ENCODE measurements around the gene SLC6A6.

Gene SLC6A6

DNA sequence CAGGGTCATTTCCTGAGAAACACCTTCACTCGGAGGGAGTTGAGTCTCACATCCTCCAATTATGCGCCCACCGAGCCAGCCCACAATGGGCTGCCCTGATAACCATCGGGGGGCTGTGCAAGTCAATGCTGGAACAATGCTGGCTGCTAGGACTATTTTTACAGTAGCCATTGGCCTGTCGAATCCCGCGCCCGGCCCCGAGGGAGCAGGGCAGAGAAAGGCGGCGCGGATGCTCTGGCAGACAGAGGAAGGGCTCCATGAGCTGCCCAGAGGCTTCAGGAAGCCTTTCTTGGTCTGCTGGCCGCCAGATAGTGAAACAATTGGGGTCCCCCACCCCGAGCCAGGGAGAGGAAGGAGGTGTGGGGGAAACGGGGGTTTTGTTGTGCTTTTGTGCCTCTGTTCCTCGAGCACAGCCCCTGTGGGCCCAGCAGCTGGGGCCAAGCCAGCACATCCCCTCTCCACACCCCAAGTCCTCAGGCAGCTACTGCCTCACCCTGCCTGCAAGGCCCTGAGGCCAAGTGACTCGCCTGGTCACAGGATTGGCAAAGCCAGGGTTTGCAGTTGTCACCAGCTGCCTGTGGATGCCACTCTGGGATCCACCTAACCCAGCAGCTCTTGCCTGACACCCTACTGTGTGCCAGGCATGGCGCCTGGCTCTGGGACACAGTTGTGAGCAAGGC, 39.0 kb downstream of the SLC6A6 start:
- Histone ChIP-seq H2AFZ (ENCODE audit: low read depth, low read length) (no peak overlapping the region), H3K4me1 (ENCODE audit: insufficient read depth, low read length) (peaks cover 27% of the 10 kb centered on the region), H3K36me3 (ENCODE audit: insufficient read depth, low read length) (peaks cover 8% of the 10 kb centered on the region), H3K4me3 (ENCODE audit: low read length) (no peak overlapping the region), H3K27me3 (ENCODE audit: insufficient read depth, low read length) (no peaks in the 10 kb centered on the region), H3K9me3 (ENCODE audit: low read length) (peaks cover 2% of the 10 kb centered on the region)

DNA sequence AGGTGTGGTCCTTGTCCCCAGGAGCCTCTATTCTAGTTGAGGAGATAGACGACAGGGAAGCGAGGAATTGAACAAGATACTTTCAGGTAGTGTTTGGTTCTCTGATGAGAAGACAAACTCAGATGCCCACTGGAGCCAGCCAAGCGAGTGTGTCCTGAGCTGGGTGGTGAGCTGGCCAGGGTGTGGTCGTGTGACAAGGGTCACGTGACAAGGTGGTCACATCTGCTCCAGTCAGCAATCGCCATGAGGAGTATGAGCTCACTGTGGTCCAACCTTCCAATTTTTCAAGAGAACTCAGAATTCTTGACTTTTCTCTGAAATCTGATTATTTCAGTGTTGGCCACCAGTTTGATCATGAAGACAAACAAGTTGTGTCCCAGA, 39.5 kb downstream of the SLC6A6 start:
- H3K36me3 ChIP-seq (ENCODE audit: insufficient read depth, low read length), result peaks cover 8% of the 10 kb centered on the region
- peaks cover 2% of the 10 kb centered on the region for H3K9me3 ChIP-seq (ENCODE audit: low read length)
- no peaks in the 10 kb centered on the region for H3K27me3 ChIP-seq (ENCODE audit: insufficient read depth, low read length)
- no peak overlapping the region for H2AFZ ChIP-seq (ENCODE audit: low read depth, low read length)
- peaks cover 27% of the 10 kb centered on the region for H3K4me1 ChIP-seq (ENCODE audit: insufficient read depth, low read length)
- no peak overlapping the region for H3K4me3 ChIP-seq (ENCODE audit: low read length)

DNA sequence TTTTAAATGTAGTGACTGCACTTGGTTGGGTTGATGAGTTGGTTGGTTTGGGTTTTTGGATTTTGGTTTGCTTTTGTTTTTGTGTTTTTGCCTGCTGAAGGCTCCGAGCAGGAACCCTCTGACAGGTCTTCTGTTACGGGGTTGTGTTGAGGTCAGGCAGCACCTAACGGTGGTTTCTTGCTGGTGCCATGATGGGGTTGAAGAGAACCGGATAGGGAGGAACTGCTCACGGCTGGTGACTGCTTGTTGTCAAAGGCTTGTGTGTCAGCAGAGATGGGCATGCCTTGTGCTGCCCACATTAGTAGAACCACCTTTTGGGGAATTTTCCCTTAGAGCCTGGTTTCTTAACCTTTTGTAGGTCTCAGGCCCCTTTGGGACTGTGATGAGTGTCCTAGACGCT, 42.0 kb downstream of the SLC6A6 start:
- H3K27me3 ChIP-seq (ENCODE audit: insufficient read depth, low read length), result no peaks in the 10 kb centered on the region
- H3K4me3 ChIP-seq (ENCODE audit: low read length), result no peak overlapping the region
- peaks cover 19% of the 10 kb centered on the region for H3K4me1 ChIP-seq (ENCODE audit: insufficient read depth, low read length)
- no peak overlapping the region for H2AFZ ChIP-seq (ENCODE audit: low read depth, low read length)
- H3K36me3 ChIP-seq (ENCODE audit: insufficient read depth, low read length), result peaks cover 11% of the 10 kb centered on the region
- H3K9me3 ChIP-seq (ENCODE audit: low read length), result peaks cover 9% of the 10 kb centered on the region

DNA sequence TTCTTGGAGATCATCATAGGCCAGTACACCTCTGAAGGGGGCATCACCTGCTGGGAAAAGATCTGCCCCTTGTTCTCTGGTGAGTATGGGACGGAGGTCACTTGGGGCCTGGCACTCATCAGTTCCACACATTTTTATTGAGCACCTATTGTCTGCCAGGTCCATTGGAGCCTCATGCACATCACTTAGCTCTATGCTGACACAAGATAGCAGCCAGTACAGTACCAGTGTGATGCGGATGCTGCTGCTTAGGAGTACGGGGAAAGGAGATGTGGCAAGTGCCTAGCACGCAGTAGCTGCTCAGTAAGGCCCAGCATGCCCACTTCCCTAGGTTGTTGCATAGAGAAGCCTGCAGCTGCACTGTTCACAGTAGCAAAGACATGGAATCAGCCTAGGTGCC, 43.4 kb downstream of the SLC6A6 start:
- peaks cover 9% of the 10 kb centered on the region for H3K9me3 ChIP-seq (ENCODE audit: low read length)
- H3K4me1 ChIP-seq (ENCODE audit: insufficient read depth, low read length), result peaks cover 6% of the 10 kb centered on the region
- no peaks in the 10 kb centered on the region for H3K27me3 ChIP-seq (ENCODE audit: insufficient read depth, low read length)
- H3K36me3 ChIP-seq (ENCODE audit: insufficient read depth, low read length), result peaks cover 11% of the 10 kb centered on the region
- no peak overlapping the region for H2AFZ ChIP-seq (ENCODE audit: low read depth, low read length)
- no peak overlapping the region for H3K4me3 ChIP-seq (ENCODE audit: low read length)

DNA sequence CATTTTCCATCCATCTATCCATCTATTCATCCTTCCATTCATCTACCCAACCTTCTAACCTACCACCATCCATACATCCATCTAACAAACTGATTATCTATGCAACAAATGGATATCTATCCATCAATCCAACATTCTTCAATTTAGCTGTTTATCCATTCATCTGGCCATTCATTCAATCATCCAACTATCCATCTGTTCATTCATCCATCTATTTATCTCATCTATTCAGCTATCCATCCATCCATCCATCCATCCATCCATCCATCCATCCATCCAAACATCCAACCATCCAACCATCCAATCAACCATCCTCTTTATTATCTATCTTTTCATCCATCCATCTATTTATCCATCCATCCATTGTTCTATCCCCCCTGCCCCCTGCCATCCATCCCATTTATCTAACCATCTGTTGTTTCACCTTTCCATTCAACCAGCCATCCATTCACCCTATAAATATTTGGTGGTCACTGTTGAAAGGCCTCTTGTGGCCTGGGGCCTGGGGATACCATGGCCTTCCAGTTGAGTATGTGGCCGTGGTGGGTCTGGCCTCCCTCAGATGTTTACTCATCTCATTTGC, 44.7 kb downstream of the SLC6A6 start:
- no peak overlapping the region for H3K4me3 ChIP-seq (ENCODE audit: low read length)
- peaks cover 9% of the 10 kb centered on the region for H3K9me3 ChIP-seq (ENCODE audit: low read length)
- H2AFZ ChIP-seq (ENCODE audit: low read depth, low read length), result no peak overlapping the region
- H3K36me3 ChIP-seq (ENCODE audit: insufficient read depth, low read length), result peaks cover 11% of the 10 kb centered on the region
- H3K27me3 ChIP-seq (ENCODE audit: insufficient read depth, low read length), result no peaks in the 10 kb centered on the region
- peaks cover 4% of the 10 kb centered on the region for H3K4me1 ChIP-seq (ENCODE audit: insufficient read depth, low read length)

DNA sequence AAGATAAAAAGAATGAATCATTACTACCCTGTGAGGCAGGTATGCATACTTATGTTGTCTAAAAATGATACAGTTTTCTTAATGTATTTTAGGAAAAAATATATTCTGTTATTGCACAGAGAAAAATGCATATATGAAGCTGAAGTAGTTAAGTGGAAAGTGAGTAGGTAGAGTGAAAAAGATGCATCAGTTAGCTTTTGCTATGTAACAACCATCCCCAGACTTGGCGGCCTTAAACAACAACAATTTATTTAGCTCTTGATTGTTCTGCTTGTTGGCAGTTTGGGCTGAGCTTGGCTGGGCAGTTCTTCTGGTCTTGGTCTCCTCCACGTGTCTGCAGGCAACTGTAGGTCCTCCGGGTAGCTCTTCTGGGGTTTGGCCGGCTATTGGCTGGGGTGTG, 45.7 kb downstream of the SLC6A6 start:
- Histone ChIP-seq H3K4me3 (ENCODE audit: low read length) (no peak overlapping the region), H2AFZ (ENCODE audit: low read depth, low read length) (no peak overlapping the region), H3K4me1 (ENCODE audit: insufficient read depth, low read length) (peaks cover 14% of the 10 kb centered on the region), H3K27me3 (ENCODE audit: insufficient read depth, low read length) (no peaks in the 10 kb centered on the region), H3K36me3 (ENCODE audit: insufficient read depth, low read length) (peaks cover 11% of the 10 kb centered on the region), H3K9me3 (ENCODE audit: low read length) (peaks cover 9% of the 10 kb centered on the region)

DNA sequence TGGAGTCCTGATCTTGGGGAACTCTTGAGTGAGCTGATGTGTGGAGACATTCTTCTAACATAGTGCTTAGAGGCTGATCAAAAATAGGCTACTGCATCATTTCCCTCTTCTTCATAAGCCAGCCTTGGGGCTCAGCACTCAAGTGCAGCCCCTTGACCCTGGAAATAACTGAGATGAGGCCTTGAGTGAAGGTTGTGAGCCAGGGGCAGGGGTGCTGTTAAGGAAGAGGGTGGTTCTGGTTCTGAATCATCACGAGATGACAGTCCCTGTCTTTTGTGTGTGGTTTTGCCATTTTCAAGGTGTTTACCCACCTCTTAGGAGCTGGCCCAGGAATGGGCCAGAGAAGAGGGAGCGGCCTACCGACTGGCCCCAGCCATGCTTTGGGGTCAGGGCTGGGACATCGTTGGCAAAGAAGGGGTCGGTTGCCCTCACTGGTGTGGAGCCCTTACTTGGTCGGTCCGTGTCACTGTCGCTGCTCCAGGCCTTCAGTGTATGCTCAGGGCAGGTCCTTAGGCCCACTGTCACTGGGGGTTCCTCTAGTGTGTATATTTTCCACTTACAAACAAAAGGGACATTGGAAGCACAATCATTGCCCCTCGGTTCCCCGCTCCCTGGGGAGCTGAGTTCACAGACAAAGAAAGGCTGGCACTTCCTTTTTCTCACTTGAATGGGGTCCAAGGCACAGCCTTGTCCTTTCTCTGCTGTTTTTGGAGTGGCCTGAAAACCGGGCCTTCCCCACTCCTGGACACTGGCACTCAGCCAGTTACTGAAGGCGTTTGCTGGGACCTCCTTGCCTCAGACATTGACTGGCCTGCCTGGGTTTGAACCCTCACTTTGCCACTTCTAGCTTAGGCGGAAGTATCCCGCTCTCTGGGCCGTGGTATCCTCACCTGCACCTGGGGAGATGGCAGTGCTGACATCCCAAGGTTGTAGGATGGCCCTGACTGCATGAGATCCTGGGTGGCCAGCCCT, 46.6 kb downstream of the SLC6A6 start:
- H3K4me3 ChIP-seq (ENCODE audit: low read length), result no peak overlapping the region
- peaks cover 18% of the 10 kb centered on the region for H3K4me1 ChIP-seq (ENCODE audit: insufficient read depth, low read length)
- no peak overlapping the region for H2AFZ ChIP-seq (ENCODE audit: low read depth, low read length)
- H3K36me3 ChIP-seq (ENCODE audit: insufficient read depth, low read length), result peaks cover 11% of the 10 kb centered on the region
- H3K9me3 ChIP-seq (ENCODE audit: low read length), result peaks cover 9% of the 10 kb centered on the region
- no peaks in the 10 kb centered on the region for H3K27me3 ChIP-seq (ENCODE audit: insufficient read depth, low read length)

DNA sequence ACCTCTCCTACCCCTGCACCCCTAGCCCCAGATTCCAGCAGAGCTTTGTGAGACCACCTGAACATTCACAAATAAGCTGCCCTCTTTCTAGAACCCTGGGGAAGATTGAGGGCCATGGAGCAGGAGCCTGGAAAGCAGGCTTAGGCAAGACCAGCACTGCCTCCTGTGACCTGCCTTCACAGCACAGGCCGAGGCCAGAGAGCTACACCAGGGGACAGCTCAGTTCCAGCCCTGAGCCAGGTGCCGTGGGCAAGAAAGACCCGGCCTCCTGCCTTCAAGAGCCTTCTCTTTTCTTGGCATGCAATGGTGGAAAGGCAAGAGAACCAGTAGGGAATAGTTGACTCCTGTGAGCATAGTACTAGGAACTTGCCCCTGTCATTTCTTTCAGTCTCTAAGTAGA, 48.1 kb downstream of the SLC6A6 start:
- Histone ChIP-seq H3K27me3 (ENCODE audit: insufficient read depth, low read length) (no peaks in the 10 kb centered on the region), H3K4me3 (ENCODE audit: low read length) (no peak overlapping the region), H3K9me3 (ENCODE audit: low read length) (peaks cover 7% of the 10 kb centered on the region), H2AFZ (ENCODE audit: low read depth, low read length) (no peak overlapping the region), H3K4me1 (ENCODE audit: insufficient read depth, low read length) (peaks cover 21% of the 10 kb centered on the region), H3K36me3 (ENCODE audit: insufficient read depth, low read length) (peaks cover 11% of the 10 kb centered on the region)

DNA sequence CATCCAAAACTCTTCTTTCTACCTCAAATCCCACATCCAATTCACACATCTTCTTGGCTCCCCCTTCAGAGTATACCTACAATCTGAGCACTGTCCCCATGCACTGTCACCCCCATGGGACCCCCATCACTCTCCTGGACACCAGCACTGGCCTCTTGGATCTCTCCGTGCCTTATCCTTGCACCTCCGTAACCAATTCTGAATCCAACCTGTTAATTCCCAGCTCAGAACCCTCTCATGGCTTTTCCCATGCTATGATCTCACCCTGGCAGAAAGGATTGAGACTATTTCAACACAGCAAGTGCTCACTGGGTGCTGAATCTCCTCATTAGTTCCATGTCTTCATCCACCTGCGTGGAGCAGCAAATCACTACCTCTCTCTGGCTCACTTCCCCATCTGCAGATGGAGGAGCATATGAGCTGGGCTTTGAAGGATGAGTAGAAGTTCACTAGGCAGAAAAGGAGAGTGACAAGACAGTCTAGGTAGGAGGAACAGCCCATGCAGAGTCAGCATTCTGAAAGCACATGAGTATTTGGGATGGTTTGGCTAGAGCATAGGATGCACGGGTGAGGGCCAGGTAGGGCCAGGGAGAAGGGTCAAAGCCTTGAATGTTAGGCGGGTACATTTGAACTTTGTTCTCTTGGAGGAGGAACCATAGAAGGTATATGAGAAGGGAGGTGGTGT, 48.7 kb downstream of the SLC6A6 start:
- Histone ChIP-seq H3K4me1 (ENCODE audit: insufficient read depth, low read length) (peaks cover 21% of the 10 kb centered on the region), H3K27me3 (ENCODE audit: insufficient read depth, low read length) (no peaks in the 10 kb centered on the region), H2AFZ (ENCODE audit: low read depth, low read length) (no peak overlapping the region), H3K36me3 (ENCODE audit: insufficient read depth, low read length) (peaks cover 6% of the 10 kb centered on the region), H3K9me3 (ENCODE audit: low read length) (peaks cover 7% of the 10 kb centered on the region), H3K4me3 (ENCODE audit: low read length) (no peak overlapping the region)

DNA sequence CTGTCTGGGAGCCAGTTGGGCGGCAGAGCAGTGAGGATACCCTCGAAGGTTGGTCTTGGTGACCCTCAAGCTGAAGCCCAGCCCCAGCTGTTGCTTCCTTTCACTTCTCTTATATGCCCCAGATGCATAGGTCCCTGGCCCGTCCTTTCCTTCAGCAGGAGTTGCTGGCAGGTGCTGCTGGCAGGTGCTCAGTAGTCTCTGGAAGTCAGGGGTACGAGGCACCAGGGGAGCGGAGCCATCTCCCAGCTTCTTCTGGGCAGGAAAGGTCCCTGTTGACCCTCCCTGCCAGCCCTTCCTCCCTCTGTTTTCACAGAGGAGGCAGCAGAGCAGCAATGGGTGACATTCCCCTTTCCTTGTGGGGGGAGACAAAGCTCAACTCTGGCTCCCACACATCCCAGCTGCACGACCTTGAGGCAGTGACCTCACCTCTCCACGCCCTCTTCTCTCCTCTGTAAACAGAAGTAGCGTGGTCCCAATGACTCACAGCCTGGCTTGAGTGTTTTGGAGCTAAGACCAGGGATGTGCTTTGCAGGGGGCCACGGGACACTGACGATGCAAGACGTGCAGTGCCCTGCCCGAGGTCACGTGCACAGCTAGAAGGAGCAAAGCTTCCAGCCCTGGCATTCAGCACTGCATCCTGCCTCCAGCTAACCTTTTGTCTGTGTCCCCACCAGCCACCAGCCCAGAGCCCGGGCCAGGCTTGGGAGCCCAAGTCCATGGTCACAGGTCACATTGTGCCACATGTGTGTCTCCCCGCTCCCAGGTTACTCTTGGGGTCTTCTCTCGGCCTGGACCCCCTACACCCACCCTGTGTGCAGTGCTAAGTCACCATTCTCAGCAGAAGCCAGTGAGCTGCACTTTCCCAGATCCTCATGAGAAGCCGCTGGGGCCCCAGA, 49.7 kb downstream of the SLC6A6 start:
- no peak overlapping the region for H3K4me3 ChIP-seq (ENCODE audit: low read length)
- peaks cover 21% of the 10 kb centered on the region for H3K4me1 ChIP-seq (ENCODE audit: insufficient read depth, low read length)
- peaks cover 3% of the 10 kb centered on the region for H3K36me3 ChIP-seq (ENCODE audit: insufficient read depth, low read length)
- H3K9me3 ChIP-seq (ENCODE audit: low read length), result peaks cover 7% of the 10 kb centered on the region
- H3K27me3 ChIP-seq (ENCODE audit: insufficient read depth, low read length), result no peaks in the 10 kb centered on the region
- H2AFZ ChIP-seq (ENCODE audit: low read depth, low read length), result peak overlapping the region; percentile 29

DNA sequence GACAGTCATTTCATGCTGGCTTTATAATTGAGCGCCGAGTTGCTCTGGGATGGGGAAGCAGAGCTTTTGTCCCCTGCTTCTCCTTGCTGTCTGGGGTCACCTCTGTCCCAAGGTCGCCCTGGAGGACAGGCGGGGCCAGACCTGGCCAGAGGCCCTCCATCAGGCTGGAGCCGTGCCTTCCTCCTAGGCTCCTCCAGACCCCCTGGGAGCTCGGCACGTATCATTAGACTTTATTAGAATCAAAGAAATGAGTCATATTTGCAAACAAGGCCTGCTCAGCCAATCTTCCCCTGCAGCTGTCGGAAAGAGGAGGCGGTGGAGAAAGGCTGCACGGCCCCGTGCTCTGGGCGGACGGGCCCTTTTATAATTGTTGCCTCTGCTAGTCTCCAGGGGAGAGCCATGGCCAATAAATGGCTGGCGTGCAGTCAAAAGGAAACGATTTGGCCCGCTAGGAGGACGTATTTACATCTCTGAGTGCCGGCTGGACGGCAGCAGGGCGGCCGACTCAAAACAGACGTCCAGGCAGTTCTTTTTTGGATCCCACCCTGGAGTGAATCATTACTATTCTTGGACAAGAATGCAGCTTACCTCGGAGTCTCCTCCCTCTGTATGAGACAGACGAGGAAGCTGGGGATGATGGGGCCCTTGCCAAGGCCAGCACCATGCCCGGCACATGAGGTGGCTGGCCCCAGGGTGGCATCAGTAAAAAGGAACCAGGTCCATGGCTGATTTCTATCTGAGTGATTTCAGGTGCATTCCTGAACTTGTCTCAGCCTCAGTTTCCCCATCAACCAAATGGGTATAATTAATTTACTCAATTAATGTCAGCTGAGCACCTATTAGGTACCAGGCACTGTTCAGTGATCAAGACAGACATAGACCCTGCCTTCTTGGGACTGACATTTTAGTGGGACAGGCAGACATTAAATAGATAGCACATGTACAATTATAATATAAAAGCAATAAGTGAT, 50.6 kb downstream of the SLC6A6 start:
- H3K36me3 ChIP-seq (ENCODE audit: insufficient read depth, low read length), result no peaks in the 10 kb centered on the region
- H2AFZ ChIP-seq (ENCODE audit: low read depth, low read length), result peak overlapping the region; percentile 29
- peak overlapping the region; percentile 23 for H3K4me3 ChIP-seq (ENCODE audit: low read length)
- peaks cover 2% of the 10 kb centered on the region for H3K9me3 ChIP-seq (ENCODE audit: low read length)
- H3K27me3 ChIP-seq (ENCODE audit: insufficient read depth, low read length), result no peaks in the 10 kb centered on the region
- peaks cover 21% of the 10 kb centered on the region for H3K4me1 ChIP-seq (ENCODE audit: insufficient read depth, low read length)
